GM12874 (cell line): ENCODE data around the gene MTX1.

Experiments used
- TF ChIP-seq, protein P1 (sequence below): IDR thresholded peaks from 2 replicates; pipeline ENCODE4 v1.5.1; 2011; ENCODE audit warnings: low read depth, mild to moderate bottlenecking, control low read depth, low read length, moderate library complexity; ENCODE audit not compliant: insufficient read depth

The MTX1 gene

DNA sequence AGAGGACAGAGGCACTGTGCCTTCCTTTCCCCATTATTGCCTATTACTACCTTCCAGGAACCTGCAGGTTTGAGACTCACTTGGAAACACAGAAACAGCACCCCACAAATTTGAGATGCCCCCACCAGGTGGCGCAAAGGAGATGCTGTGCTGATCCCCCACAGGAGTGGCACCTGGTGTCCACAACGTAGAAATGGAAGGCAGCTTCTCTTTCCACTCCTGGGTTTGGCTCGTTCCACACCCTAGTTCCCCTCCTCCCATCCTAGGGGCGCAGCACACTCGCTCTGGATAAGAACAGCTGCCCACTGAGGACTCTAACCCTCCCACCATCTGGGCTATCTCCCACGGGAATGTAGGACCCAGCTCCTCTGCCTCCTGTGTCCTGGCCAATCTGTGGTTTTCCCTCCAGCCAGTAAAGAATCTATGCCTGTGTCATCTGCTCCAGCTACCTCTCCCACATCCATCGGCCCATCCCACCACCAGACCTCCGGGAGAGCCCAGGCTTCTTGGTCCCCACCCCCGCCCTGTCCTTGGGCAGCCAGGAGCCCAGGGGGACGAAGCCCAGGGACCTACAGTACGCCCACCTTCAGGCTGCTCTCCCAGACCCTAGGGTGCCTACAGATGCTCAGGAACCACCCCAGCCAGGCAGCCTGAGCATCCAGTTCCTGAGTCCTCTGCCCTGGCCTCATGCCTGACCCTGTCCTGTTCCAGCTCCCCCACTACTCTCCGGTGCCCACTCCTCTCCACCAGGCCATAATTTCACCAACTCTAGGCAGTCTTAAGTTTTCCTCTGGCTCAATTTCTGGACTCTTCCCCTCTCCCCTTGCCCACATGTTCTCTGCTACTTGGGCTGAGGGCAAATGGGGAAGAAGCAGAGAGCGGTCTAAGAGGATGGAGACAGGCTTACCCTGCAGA lies 1.3 kb upstream of the MTX1 start:
- TF ChIP-seq, protein P1, sequence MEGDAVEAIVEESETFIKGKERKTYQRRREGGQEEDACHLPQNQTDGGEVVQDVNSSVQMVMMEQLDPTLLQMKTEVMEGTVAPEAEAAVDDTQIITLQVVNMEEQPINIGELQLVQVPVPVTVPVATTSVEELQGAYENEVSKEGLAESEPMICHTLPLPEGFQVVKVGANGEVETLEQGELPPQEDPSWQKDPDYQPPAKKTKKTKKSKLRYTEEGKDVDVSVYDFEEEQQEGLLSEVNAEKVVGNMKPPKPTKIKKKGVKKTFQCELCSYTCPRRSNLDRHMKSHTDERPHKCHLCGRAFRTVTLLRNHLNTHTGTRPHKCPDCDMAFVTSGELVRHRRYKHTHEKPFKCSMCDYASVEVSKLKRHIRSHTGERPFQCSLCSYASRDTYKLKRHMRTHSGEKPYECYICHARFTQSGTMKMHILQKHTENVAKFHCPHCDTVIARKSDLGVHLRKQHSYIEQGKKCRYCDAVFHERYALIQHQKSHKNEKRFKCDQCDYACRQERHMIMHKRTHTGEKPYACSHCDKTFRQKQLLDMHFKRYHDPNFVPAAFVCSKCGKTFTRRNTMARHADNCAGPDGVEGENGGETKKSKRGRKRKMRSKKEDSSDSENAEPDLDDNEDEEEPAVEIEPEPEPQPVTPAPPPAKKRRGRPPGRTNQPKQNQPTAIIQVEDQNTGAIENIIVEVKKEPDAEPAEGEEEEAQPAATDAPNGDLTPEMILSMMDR, result peak; percentile 84

DNA sequence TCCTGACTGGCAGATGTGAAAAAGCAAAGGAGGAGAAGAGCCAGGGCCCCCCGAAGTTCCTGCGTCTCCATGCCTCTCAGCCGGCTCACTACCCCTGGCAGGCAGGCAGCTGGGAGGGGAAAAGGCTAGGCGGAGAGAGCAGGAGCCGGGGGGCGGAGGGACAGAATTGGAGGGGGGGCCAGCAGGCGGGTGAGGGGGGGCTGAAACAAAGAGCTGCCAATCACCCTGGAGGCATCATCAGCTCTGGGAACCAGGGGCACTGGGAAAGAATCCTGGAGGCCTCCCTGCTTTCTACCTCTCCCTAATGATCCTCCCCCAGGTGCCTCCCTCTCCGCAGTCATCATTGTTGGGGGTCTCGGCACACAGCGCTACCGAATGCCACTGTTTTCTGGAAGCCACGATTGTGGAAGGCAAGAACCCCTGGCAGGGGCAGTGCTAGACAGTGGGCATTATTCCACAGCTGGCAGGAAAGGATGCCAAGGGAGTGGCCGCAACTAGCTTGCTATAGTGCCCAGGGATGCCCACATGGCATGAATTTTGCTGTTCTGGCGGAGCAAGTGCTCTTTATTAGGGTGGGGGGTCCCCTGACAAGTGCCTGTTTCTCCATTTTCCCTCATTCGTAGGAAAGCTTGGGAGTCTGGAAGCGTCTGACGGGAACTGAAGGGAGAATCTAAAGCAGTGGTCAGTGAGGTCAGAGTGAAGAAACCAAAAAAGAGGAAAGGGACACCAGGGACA lies 522 bp upstream of the MTX1 start, which contains the start of gene THBS3:
Gene THBS3, minus strand, starts transcription at position 92 of the 735 bp plus-strand sequence. Its CDS starts 21 bp downstream, at position 71.
- TF ChIP-seq, protein P1, result no peak

DNA sequence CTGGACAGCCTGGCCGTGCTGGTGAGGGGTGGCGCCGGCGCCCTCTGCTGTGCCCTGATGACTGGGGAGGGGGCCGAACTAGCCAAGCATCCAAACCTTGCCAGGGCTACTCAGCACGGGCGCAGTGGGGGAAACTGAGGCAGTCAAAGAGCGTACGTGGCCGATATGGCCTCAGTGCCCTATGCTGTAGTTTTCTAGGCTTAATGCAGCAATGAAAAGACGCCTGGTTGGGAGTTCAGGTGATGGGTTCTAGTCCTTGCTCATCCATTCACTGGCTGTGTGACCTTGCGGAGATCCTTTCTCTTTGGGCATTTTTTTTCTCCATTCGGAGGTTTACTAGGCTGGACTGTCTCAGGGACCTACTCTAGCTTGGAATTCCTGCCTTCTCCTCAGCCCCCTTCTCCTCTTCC lies 822 bp downstream of the MTX1 start:
- TF ChIP-seq, protein P1, result no peak

DNA sequence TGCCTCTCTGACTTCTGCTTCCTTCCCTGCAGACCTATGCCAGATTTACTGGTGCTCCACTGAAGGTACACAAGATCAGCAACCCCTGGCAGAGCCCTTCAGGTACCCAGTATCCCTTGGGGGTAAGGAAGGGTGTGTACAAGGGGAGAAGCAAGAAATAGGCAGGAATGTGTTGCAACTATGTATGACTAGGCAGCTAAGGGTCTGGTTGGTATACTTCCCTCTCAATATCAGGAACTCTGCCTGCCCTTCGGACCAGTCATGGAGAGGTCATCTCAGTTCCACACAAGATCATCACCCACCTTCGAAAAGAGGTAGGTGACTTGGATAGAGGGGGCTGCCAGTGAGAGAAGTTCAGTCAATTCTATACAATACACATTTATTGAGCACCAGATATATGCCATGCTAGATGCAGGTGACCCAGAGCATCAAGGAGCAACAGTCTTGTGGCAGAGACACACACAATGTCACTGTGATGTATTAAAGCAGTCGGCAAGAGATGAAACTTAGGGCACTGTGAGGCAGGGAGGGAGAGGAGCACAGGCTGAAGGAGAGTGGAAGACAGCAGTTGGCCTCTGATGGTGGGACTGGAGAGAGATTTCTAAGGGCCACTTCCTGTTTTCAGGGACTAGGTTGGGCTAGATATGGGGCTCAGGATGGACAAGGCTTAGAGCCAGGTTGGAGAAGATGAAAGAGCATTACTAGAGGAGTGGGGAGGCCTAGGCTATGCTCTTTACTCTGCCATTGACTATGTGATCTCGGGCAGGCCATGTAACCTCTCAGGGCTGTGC lies 2.0 kb downstream of the MTX1 start:
- TF ChIP-seq, protein P1, result no peak

DNA sequence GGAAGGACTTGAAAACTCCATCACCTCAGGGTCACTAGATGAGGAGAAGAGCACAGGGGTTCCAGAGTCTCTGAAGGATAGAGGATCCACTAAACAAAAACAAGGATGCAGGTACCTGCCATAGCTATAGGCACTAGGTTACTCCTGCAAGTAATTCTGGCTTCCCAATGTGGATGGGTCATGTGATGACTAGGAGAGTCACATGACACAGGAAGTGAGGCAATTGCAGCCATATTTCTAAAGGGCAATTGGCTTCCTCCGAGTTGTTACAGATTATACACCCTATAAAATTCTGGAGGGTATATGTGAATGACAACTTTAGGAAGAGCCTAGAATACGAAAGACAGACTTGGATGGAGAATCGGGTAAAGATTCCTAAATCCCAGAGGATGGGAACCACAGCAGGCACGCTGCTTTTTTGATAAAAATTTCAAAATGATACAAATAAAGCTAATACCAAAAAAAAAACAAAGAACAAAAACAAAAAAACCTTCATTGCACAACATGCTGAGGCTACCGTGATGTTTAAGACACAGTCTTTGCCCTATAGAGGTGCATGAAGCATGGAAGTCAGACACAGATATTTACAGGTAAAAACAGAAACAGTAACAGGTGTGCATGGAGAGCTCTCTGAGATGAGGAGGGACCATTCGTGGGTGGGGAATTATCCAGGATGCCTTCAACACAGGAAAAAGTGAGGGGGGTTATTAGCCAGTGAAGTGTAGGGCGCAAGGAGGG lies 10.5 kb downstream of the MTX1 start:
- TF ChIP-seq, protein P1, result no peak

DNA sequence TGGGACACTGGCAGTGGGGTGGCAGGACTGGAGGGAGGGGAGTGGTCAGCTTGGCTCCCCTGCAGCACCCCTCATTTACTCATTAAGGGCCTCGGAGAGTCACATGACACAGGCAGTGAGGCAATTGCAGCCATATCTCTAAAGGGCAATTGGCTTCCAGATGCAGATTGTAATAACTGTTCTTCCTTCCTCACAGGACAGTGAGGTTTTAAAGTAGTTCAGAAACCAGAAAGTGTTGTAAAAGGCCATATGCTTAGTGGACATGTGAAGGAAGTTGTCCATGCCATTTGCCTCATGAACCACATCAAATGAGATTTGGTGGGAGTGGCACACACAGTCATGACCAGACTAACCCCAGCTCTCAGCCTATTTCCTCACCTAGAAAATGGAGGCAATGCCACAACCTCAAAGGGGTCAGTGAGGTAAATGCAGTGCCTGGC lies 11.1 kb downstream of the MTX1 start:
- TF ChIP-seq, protein P1, result no peak
